22Rv1 (cell line): Measurements from ENCODE around the gene FCAMR.

Source experiments
- CTCF ChIP-seq: fragments of 450-650 bp; IDR thresholded peaks from 2 replicates; pipeline ENCODE4 v1.5.1; 2017; ENCODE audit warnings: mild to moderate bottlenecking
- ZFX ChIP-seq: fragments of 450-650 bp; IDR thresholded peaks from 2 replicates; pipeline ENCODE4 v1.6.1; 2017; ENCODE audit warnings: antibody characterized with exemption, borderline replicate concordance

DNA sequence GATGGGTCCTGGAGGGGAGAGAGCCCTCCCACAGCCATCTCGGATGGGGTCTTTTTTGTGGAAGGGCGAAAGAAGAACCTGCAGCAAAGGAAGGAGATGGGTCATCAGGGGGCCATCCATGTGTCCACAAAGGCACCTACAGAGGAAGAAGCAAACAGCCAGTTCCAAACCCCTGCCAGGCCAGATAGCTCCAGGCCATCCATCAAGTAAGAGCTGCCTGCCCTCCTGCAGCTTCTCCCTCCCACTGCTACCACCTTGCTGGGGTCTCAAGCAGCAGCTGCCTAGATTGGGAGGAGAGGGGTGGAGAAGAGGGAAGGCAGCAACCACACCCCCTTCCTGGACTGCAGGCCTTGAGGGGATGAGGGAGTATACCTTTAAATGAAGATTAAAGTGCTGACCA is 4.5 kb downstream of the FCAMR start:
- TF ChIP-seq CTCF (no peak), ZFX (no peak)
